Activated naive CD8-positive, alpha-beta T cell treated with anti-CD3 and anti-CD28 coated beads for 36 hours (primary cell): ENCODE results near the gene MPDZ. TPM values are rescaled to one million over a fixed set of nuclear protein-coding genes. Genes with fewer than 3 reads are reported as not detected.

Experiments used
- DNase-seq: peaks from one replicate; pipeline ENCODE4 v3.0.0; 2021
- H3K27ac Mint-ChIP-seq: one replicate; pipeline ENCODE4 v1.8.0; 2022; ENCODE audit warnings: mild to moderate bottlenecking, moderate library complexity, mixed read lengths
- H3K27me3 Mint-ChIP-seq: one replicate; pipeline ENCODE4 v1.8.0; 2022; ENCODE audit warnings: mild to moderate bottlenecking, mixed read lengths
- H3K36me3 Mint-ChIP-seq: one replicate; pipeline ENCODE4 v1.8.0; 2021; ENCODE audit warnings: mild to moderate bottlenecking, mixed read lengths
- H3K4me1 Mint-ChIP-seq: one replicate; pipeline ENCODE4 v1.8.0; 2021; ENCODE audit warnings: mixed read lengths
- H3K4me3 Mint-ChIP-seq: one replicate; pipeline ENCODE4 v1.8.0; 2022; ENCODE audit warnings: mild to moderate bottlenecking, moderate library complexity, mixed read lengths
- H3K9me3 Mint-ChIP-seq: one replicate; pipeline ENCODE4 v1.8.0; 2022; ENCODE audit warnings: mixed read lengths
- total RNA-seq, 2 experiments: library from RNA; stranded (reverse); gene quantifications; one replicate each; pipeline ENCODE4 v1.2.3, GENCODE V29; 2021

MPDZ gene
- total RNA-seq, 2 experiments from 2014 or later = not detected

- Mint-ChIP-seq H3K27ac (no peak overlapping the region), H3K4me1 (no peaks in the 10 kb centered on the region), H3K27me3 (no peaks in the 10 kb centered on the region), H3K9me3 (peaks cover 3% of the 10 kb centered on the region), H3K36me3 (peaks cover 2% of the 10 kb centered on the region), H3K4me3 (no peak overlapping the region)
- DNase-seq = no peak
These were observed 202.9 kb downstream of the MPDZ start for GRCh38 chr9:13076616-13077015.

- peaks cover 2% of the 10 kb centered on the region for H3K36me3 Mint-ChIP-seq
- DNase-seq = no peak
- peaks cover 5% of the 10 kb centered on the region for H3K9me3 Mint-ChIP-seq
These were observed 207.6 kb downstream of the MPDZ start for GRCh38 chr9:13071921-13072320.

GRCh38 chr9:13070612-13071595 is 208.6 kb downstream of the MPDZ start:
- H3K36me3 Mint-ChIP-seq = peaks cover 2% of the 10 kb centered on the region

More at GRCh38 chr9:13071921-13072320, 207.6 kb downstream of the MPDZ start:
- no peaks in the 10 kb centered on the region for H3K27me3 Mint-ChIP-seq
- no peaks in the 10 kb centered on the region for H3K4me1 Mint-ChIP-seq
- no peak overlapping the region for H3K27ac Mint-ChIP-seq
- no peak overlapping the region for H3K4me3 Mint-ChIP-seq

GRCh38 chr9:13069498-13069897 is 210.0 kb downstream of the MPDZ start:
- Mint-ChIP-seq H3K36me3 (peaks cover 2% of the 10 kb centered on the region), H3K4me3 (no peak overlapping the region), H3K4me1 (no peaks in the 10 kb centered on the region), H3K27me3 (no peaks in the 10 kb centered on the region), H3K9me3 (peaks cover 7% of the 10 kb centered on the region), H3K27ac (no peak overlapping the region)
- DNase-seq = no peak

More at GRCh38 chr9:13070612-13071595, 208.6 kb downstream of the MPDZ start:
- H3K27me3 Mint-ChIP-seq = no peaks in the 10 kb centered on the region
- no peaks in the 10 kb centered on the region for H3K4me1 Mint-ChIP-seq
- no peak overlapping the region for H3K27ac Mint-ChIP-seq
- H3K9me3 Mint-ChIP-seq = peaks cover 5% of the 10 kb centered on the region
- no peak overlapping the region for H3K4me3 Mint-ChIP-seq
- no peak for DNase-seq

GRCh38 chr9:13064676-13065075 is 214.8 kb downstream of the MPDZ start:
- H3K27me3 Mint-ChIP-seq = no peaks in the 10 kb centered on the region
- no peak overlapping the region for H3K4me3 Mint-ChIP-seq
- no peak overlapping the region for H3K27ac Mint-ChIP-seq
- no peaks in the 10 kb centered on the region for H3K4me1 Mint-ChIP-seq
- DNase-seq = no peak
- H3K36me3 Mint-ChIP-seq = no peaks in the 10 kb centered on the region
- H3K9me3 Mint-ChIP-seq = peaks cover 4% of the 10 kb centered on the region

- Mint-ChIP-seq H3K4me3 (no peak overlapping the region), H3K27ac (no peak overlapping the region), H3K27me3 (no peaks in the 10 kb centered on the region), H3K9me3 (peaks cover 2% of the 10 kb centered on the region), H3K36me3 (no peaks in the 10 kb centered on the region), H3K4me1 (no peaks in the 10 kb centered on the region)
- DNase-seq = no peak
These were observed 215.5 kb downstream of the MPDZ start for GRCh38 chr9:13063880-13064459.

GRCh38 chr9:13061390-13061789 is 218.1 kb downstream of the MPDZ start:
- H3K4me1 Mint-ChIP-seq = no peaks in the 10 kb centered on the region
- H3K27ac Mint-ChIP-seq = no peak overlapping the region
- no peaks in the 10 kb centered on the region for H3K36me3 Mint-ChIP-seq

More at GRCh38 chr9:13061390-13061789, 218.1 kb downstream of the MPDZ start:
- DNase-seq = no peak
- no peak overlapping the region for H3K4me3 Mint-ChIP-seq
- H3K9me3 Mint-ChIP-seq = peaks cover 2% of the 10 kb centered on the region
- no peaks in the 10 kb centered on the region for H3K27me3 Mint-ChIP-seq
